Hepatocyte (in vitro differentiated cells): ENCODE data around the gene SLC45A2. TPM values are rescaled to one million over a fixed set of nuclear protein-coding genes. Genes with fewer than 3 reads are reported as not detected.

Experiments used
- DNase-seq: peaks from one replicate; pipeline ENCODE4 v3.0.0-alpha.2; 2016; ENCODE audit warnings: low spot score
- H2AFZ ChIP-seq: fragments of 200-600 bp; sonication (generic); 2 replicates; pipeline ENCODE4 v1.6.0; 2016; ENCODE audit warnings: antibody characterized with exemption, mild to moderate bottlenecking
- H3K27ac ChIP-seq: fragments of 200-600 bp; sonication (generic); 2 replicates; pipeline ENCODE4 v1.5.1; 2016; ENCODE audit warnings: mild to moderate bottlenecking
- H3K27me3 ChIP-seq: fragments of 200-600 bp; sonication (generic); 2 replicates; pipeline ENCODE4 v1.6.1; 2016
- H3K36me3 ChIP-seq: fragments of 200-600 bp; sonication (generic); replicated peaks from 2 replicates; pipeline ENCODE4 v1.5.1; 2016; ENCODE audit warnings: low read depth; ENCODE audit not compliant: insufficient read depth
- H3K4me1 ChIP-seq: fragments of 200-600 bp; sonication (generic); 2 replicates; pipeline ENCODE4 v1.5.1; 2016; ENCODE audit warnings: mild to moderate bottlenecking, moderate library complexity; ENCODE audit not compliant: insufficient read depth
- H3K4me2 ChIP-seq: fragments of 200-600 bp; sonication (generic); 2 replicates; pipeline ENCODE4 v1.6.0; 2016
- H3K4me3 ChIP-seq: fragments of 200-600 bp; sonication (generic); 2 replicates; pipeline ENCODE4 v1.5.1; 2016; ENCODE audit warnings: mild to moderate bottlenecking
- H3K79me2 ChIP-seq: fragments of 200-600 bp; sonication (generic); 2 replicates; pipeline ENCODE4 v1.6.0; 2017; ENCODE audit warnings: mild to moderate bottlenecking
- H3K9me2 ChIP-seq: fragments of 200-600 bp; sonication (generic); replicated peaks from 2 replicates; pipeline ENCODE4 v1.6.0; 2017; ENCODE audit warnings: mild to moderate bottlenecking; ENCODE audit not compliant: insufficient read depth
- H3K9me3 ChIP-seq: fragments of 200-600 bp; sonication (generic); 2 replicates; pipeline ENCODE4 v1.5.1; 2016; ENCODE audit warnings: low read depth, mild to moderate bottlenecking
- H4K20me1 ChIP-seq: fragments of 200-600 bp; sonication (generic); 2 replicates; pipeline ENCODE4 v1.6.0; 2016; ENCODE audit warnings: mild to moderate bottlenecking; ENCODE audit not compliant: insufficient read depth, poor library complexity, severe bottlenecking
- EZH2 ChIP-seq: fragments of 200-600 bp; sonication (generic); IDR thresholded peaks from 2 replicates; pipeline ENCODE4 v1.6.1; 2016; ENCODE audit warnings: antibody characterized with exemption, mild to moderate bottlenecking, borderline replicate concordance
- EZH2phosphoT487 ChIP-seq: fragments of 200-600 bp; sonication (generic); IDR thresholded peaks from one replicate; pipeline ENCODE4 v1.6.1; 2018; ENCODE audit warnings: antibody characterized with exemption, mild to moderate bottlenecking, low read depth, moderate library complexity; ENCODE audit not compliant: unreplicated experiment, severe bottlenecking
- WGBS: methylation state at CpG from one replicate; pipeline ENCODE4 v1.1.6; 2016; ENCODE audit warnings: low lambda C conversion rate; ENCODE audit errors: missing lambda C conversion rate; 5-methylcytosine and 5-hydroxymethylcytosine counted together
- polyA plus RNA-seq: library from polyadenylated mRNA; unstranded; fragments of >200 nt; fragmentation: Nextera tagmentation; extraction: Ambion mirVana; gene quantifications from 2 replicates; pipeline ENCODE4 v1.2.1, GENCODE V29; 2016
- total RNA-seq: library from RNA; depleted of rRNA; stranded (reverse); fragments of >200 nt; gene quantifications from 2 replicates; pipeline ENCODE4 v1.2.3, GENCODE V29; 2014
- TF ChIP-seq, protein P1 (sequence below): fragments of 200-600 bp; sonication (generic); IDR thresholded peaks from 2 replicates; pipeline ENCODE4 v1.5.1; 2016; ENCODE audit warnings: antibody characterized with exemption, mild to moderate bottlenecking; ENCODE audit not compliant: poor library complexity

The SLC45A2 gene
- total and polyA plus RNA-seq, 2 experiments from 2014 or later, result 1.4 to 1.8 TPM

DNA sequence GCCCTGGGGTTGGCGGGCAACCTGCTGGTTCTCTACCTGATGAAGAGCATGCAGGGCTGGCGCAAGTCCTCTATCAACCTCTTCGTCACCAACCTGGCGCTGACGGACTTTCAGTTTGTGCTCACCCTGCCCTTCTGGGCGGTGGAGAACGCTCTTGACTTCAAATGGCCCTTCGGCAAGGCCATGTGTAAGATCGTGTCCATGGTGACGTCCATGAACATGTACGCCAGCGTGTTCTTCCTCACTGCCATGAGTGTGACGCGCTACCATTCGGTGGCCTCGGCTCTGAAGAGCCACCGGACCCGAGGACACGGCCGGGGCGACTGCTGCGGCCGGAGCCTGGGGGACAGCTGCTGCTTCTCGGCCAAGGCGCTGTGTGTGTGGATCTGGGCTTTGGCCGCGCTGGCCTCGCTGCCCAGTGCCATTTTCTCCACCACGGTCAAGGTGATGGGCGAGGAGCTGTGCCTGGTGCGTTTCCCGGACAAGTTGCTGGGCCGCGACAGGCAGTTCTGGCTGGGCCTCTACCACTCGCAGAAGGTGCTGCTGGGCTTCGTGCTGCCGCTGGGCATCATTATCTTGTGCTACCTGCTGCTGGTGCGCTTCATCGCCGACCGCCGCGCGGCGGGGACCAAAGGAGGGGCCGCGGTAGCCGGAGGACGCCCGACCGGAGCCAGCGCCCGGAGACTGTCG lies 47.3 kb downstream of the SLC45A2 start:
- no peak for DNase-seq
- Histone ChIP-seq H3K27me3 (peaks cover 4% of the 10 kb centered on the region), H3K4me2 (no peak overlapping the region)

DNA sequence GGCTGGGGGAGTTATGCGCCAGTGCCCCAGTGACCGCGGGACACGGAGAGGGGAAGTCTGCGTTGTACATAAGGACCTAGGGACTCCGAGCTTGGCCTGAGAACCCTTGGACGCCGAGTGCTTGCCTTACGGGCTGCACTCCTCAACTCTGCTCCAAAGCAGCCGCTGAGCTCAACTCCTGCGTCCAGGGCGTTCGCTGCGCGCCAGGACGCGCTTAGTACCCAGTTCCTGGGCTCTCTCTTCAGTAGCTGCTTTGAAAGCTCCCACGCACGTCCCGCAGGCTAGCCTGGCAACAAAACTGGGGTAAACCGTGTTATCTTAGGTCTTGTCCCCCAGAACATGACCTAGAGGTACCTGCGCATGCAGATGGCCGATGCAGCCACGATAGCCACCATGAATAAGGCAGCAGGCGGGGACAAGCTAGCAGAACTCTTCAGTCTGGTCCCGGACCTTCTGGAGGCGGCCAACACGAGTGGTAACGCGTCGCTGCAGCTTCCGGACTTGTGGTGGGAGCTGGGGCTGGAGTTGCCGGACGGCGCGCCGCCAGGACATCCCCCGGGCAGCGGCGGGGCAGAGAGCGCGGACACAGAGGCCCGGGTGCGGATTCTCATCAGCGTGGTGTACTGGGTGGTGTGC lies 48.0 kb downstream of the SLC45A2 start, which contains the start of gene RXFP3:
Gene RXFP3 (plus strand): TSS at position 6 of the 636 bp plus-strand sequence. CDS start 355 bp downstream, at position 361.
- Histone ChIP-seq H3K27me3 (peaks cover 4% of the 10 kb centered on the region), H3K27ac (no peak within 1 kb of the TSS), H3K4me1 (no peaks in the 10 kb centered on the region), H3K4me3 (no peak within 1 kb of the TSS), H3K9me3 (no peaks in the 10 kb centered on the region), H3K79me2 (no peaks in the 10 kb centered on the region), H3K4me2 (peak within 1 kb of the TSS; percentile 96), H2AFZ (peak within 1 kb of the TSS; percentile 16), H3K9me2 (no peaks in the 10 kb centered on the region), H3K36me3 (no peaks in the 10 kb centered on the region), H4K20me1 (no peaks in the 10 kb centered on the region)
- peak; percentile 14 for DNase-seq
- 49% methylated on average over 45 of the region's 45 CpGs for WGBS
- TF ChIP-seq EZH2, result no peak
- TF ChIP-seq EZH2phosphoT487, result no peak
- TF ChIP-seq, protein P1, sequence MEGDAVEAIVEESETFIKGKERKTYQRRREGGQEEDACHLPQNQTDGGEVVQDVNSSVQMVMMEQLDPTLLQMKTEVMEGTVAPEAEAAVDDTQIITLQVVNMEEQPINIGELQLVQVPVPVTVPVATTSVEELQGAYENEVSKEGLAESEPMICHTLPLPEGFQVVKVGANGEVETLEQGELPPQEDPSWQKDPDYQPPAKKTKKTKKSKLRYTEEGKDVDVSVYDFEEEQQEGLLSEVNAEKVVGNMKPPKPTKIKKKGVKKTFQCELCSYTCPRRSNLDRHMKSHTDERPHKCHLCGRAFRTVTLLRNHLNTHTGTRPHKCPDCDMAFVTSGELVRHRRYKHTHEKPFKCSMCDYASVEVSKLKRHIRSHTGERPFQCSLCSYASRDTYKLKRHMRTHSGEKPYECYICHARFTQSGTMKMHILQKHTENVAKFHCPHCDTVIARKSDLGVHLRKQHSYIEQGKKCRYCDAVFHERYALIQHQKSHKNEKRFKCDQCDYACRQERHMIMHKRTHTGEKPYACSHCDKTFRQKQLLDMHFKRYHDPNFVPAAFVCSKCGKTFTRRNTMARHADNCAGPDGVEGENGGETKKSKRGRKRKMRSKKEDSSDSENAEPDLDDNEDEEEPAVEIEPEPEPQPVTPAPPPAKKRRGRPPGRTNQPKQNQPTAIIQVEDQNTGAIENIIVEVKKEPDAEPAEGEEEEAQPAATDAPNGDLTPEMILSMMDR, result no peak

More for the DNA sequence above, 47.3 kb downstream of the SLC45A2 start:
- no peaks in the 10 kb centered on the region for H3K79me2 ChIP-seq
- H3K27ac ChIP-seq, result no peak overlapping the region
- no peak for TF ChIP-seq EZH2
- no peak for TF ChIP-seq EZH2phosphoT487
- TF ChIP-seq, protein P1, result no peak
- no peak overlapping the region for H2AFZ ChIP-seq
- no peaks in the 10 kb centered on the region for H3K36me3 ChIP-seq
- no peaks in the 10 kb centered on the region for H3K9me2 ChIP-seq
- 96% methylated on average over 51 of the region's 54 CpGs for WGBS
- H3K4me1 ChIP-seq, result no peaks in the 10 kb centered on the region
- H3K4me3 ChIP-seq, result no peak overlapping the region
- H3K9me3 ChIP-seq, result no peaks in the 10 kb centered on the region
- H4K20me1 ChIP-seq, result no peaks in the 10 kb centered on the region

DNA sequence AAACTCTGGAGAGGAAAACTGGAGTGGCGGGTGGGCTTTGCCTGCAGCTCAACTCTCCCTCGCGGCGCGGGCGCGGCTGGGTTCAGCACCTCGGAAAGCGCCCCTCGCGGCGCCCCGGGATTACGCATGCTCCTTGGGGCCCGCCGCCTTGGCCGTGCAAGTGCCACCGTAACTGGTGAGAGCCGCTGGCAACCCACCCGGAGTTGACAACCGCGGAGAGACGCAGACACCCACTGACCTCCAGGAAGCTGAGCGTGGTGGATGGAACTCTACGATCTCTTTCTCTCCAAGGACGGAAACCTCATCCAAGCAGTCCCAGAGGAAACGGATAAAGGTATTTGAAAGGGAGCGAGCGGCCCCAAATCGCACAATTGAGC lies 48.5 kb downstream of the SLC45A2 start:
- Histone ChIP-seq H3K27me3 (peaks cover 4% of the 10 kb centered on the region), H3K79me2 (no peaks in the 10 kb centered on the region), H3K9me3 (no peaks in the 10 kb centered on the region), H2AFZ (peak overlapping the region; percentile 16), H3K4me3 (no peak overlapping the region), H3K36me3 (no peaks in the 10 kb centered on the region), H3K9me2 (no peaks in the 10 kb centered on the region), H3K27ac (no peak overlapping the region), H3K4me1 (no peaks in the 10 kb centered on the region), H3K4me2 (peak overlapping the region; percentile 96), H4K20me1 (no peaks in the 10 kb centered on the region)
- no peak for TF ChIP-seq EZH2
- no peak for TF ChIP-seq EZH2phosphoT487
- TF ChIP-seq, protein P1, result no peak
- peak; percentile 86 for DNase-seq
- 2% methylated on average over 30 of the region's 30 CpGs for WGBS
